ENCODE measurements around the gene METTL24.

The METTL24 gene

GRCh38 chr6:110332281-110332680 is 25.9 kb downstream of the METTL24 start:
- no peak for DNase-seq

GRCh38 chr6:110331816-110332215 is 26.3 kb downstream of the METTL24 start:
- no peak for DNase-seq

- no peak for DNase-seq
These were observed 26.8 kb downstream of the METTL24 start for GRCh38 chr6:110331390-110331789.

GRCh38 chr6:110329714-110330436 is 28.3 kb downstream of the METTL24 start:
- DNase-seq: no peak

GRCh38 chr6:110329348-110329713 is 28.8 kb downstream of the METTL24 start:
- no peak for DNase-seq

- DNase-seq: no peak
These were observed 29.9 kb downstream of the METTL24 start for GRCh38 chr6:110328259-110328658.

- no peak for DNase-seq
These were observed 30.8 kb downstream of the METTL24 start for GRCh38 chr6:110327391-110327790.

GRCh38 chr6:110326609-110327008 is 31.5 kb downstream of the METTL24 start:
- DNase-seq: no peak

GRCh38 chr6:110326057-110326456 is 32.1 kb downstream of the METTL24 start:
- DNase-seq: no peak

GRCh38 chr6:110325197-110325596 is 33.0 kb downstream of the METTL24 start:
- DNase-seq: no peak

GRCh38 chr6:110324548-110324947 is 33.6 kb downstream of the METTL24 start:
- no peak for DNase-seq

- no peak for DNase-seq
These were observed 34.9 kb downstream of the METTL24 start for GRCh38 chr6:110323258-110323657.

GRCh38 chr6:110322874-110323242 is 35.3 kb downstream of the METTL24 start:
- no peak for DNase-seq

GRCh38 chr6:110322151-110322873 is 35.8 kb downstream of the METTL24 start:
- no peak for DNase-seq

- no peak for DNase-seq
These were observed 37.8 kb downstream of the METTL24 start for GRCh38 chr6:110320307-110320706.

- no peak for DNase-seq
These were observed 38.3 kb downstream of the METTL24 start for GRCh38 chr6:110319843-110320242.

GRCh38 chr6:110319381-110319780 is 38.8 kb downstream of the METTL24 start:
- no peak for DNase-seq

GRCh38 chr6:110318971-110319370 is 39.2 kb downstream of the METTL24 start:
- no peak for DNase-seq

GRCh38 chr6:110317646-110318045 is 40.5 kb downstream of the METTL24 start:
- DNase-seq: no peak

GRCh38 chr6:110317189-110317588 is 41.0 kb downstream of the METTL24 start:
- DNase-seq: no peak

GRCh38 chr6:110315869-110316398 is 42.2 kb downstream of the METTL24 start:
- no peak for DNase-seq

GRCh38 chr6:110315207-110315868 is 42.8 kb downstream of the METTL24 start:
- no peak for DNase-seq

- no peak for DNase-seq
These were observed 47.2 kb downstream of the METTL24 start for GRCh38 chr6:110310861-110311446.
